Putamen (tissue), 1 donor: Measurements from ENCODE around the gene ISY1.
"Not testable (repeated sequence)": the region's sequence is repeated elsewhere in the genome, so short reads cannot be mapped to it uniquely, and the experiment has no call there.

ENCODE experiments used
- DNase-seq: peaks from one replicate; pipeline ENCODE4 v3.0.0-alpha.2; 2016; ENCODE audit warnings: low spot score

The ISY1 gene

GRCh38 chr3:129160891-129161859 is at the start of gene ISY1:
Gene ISY1, minus strand, starts transcription at chr3:129161063. Its CDS starts 88 bp downstream, at chr3:129160975.
- DNase-seq = peak; percentile 95

GRCh38 chr3:129207479-129207878 is 46.6 kb upstream of the ISY1 start:
- no peak for DNase-seq

GRCh38 chr3:129205109-129205832 is 44.4 kb upstream of the ISY1 start:
- DNase-seq = no peak

GRCh38 chr3:129204473-129204872 is 43.6 kb upstream of the ISY1 start:
- DNase-seq = no peak

GRCh38 chr3:129199366-129199765 is 38.5 kb upstream of the ISY1 start:
- DNase-seq = no peak

- DNase-seq = no peak
Observed at GRCh38 chr3:129197321-129197720, 36.5 kb upstream of the ISY1 start.

- no peak for DNase-seq
Observed at GRCh38 chr3:129196601-129197000, 35.7 kb upstream of the ISY1 start.

GRCh38 chr3:129195731-129196256 is 34.9 kb upstream of the ISY1 start:
- DNase-seq = peak; percentile 52

- DNase-seq = not testable (repeated sequence)
Observed at GRCh38 chr3:129189793-129190192, 28.9 kb upstream of the ISY1 start.

GRCh38 chr3:129187857-129188256 is 27.0 kb upstream of the ISY1 start:
- no peak for DNase-seq

- DNase-seq = no peak
Observed at GRCh38 chr3:129185783-129186182, 24.9 kb upstream of the ISY1 start.

- not testable (repeated sequence) for DNase-seq
Observed at GRCh38 chr3:129184784-129185542, 24.1 kb upstream of the ISY1 start.

GRCh38 chr3:129184396-129184657 is 23.5 kb upstream of the ISY1 start:
- no peak for DNase-seq

- peak; percentile 95 for DNase-seq
Observed at GRCh38 chr3:129183569-129184395, 22.9 kb upstream of the ISY1 start, which contains the start of gene CNBP. Gene CNBP, minus strand, starts transcription at chr3:129183896. Its CDS starts 12,139 bp downstream, at chr3:129171757.

GRCh38 chr3:129182390-129183185 is 21.7 kb upstream of the ISY1 start:
- no peak for DNase-seq

- DNase-seq = no peak
Observed at GRCh38 chr3:129181819-129182218, 21.0 kb upstream of the ISY1 start.

GRCh38 chr3:129180461-129180860 is 19.6 kb upstream of the ISY1 start:
- DNase-seq = no peak

GRCh38 chr3:129176051-129176450 is 15.2 kb upstream of the ISY1 start:
- DNase-seq = no peak

- no peak for DNase-seq
Observed at GRCh38 chr3:129173725-129174124, 12.9 kb upstream of the ISY1 start.

GRCh38 chr3:129173206-129173605 is 12.3 kb upstream of the ISY1 start:
- no peak for DNase-seq
